Activated T-helper 2 cell treated with anti-CD3 and anti-CD28 coated beads, Interferon-gamma antibody, Interleukin-2, Interleukin-4, amounts not matched to agents 10 μg/mL and 5 μg/mL and 100 μg/mL, durations not matched to agents 14 hours and 24 hours and 36 hours (primary cell): Measurements from ENCODE around the gene HSFX2. TPM values are rescaled to one million over a fixed set of nuclear protein-coding genes. Genes with fewer than 3 reads are reported as not detected.
"Not testable (repeated sequence)": the region's sequence is repeated elsewhere in the genome, so short reads cannot be mapped to it uniquely, and the experiment has no call there.

ENCODE experiments used
- DNase-seq: peaks from one replicate; pipeline ENCODE4 v3.0.0; 2021; ENCODE audit warnings: low spot score
- H3K27ac Mint-ChIP-seq: one replicate; pipeline ENCODE4 v1.8.0; 2021; ENCODE audit warnings: mixed read lengths
- H3K27me3 Mint-ChIP-seq: one replicate; pipeline ENCODE4 v1.8.0; 2021; ENCODE audit warnings: low read depth, mixed read lengths
- H3K36me3 Mint-ChIP-seq: one replicate; pipeline ENCODE4 v1.8.0; 2021; ENCODE audit warnings: low read depth, mixed read lengths
- H3K4me1 Mint-ChIP-seq: one replicate; pipeline ENCODE4 v1.8.0; 2021; ENCODE audit warnings: low read depth, mixed read lengths
- H3K4me3 Mint-ChIP-seq: one replicate; pipeline ENCODE4 v1.8.0; 2021; ENCODE audit warnings: low read depth, mild to moderate bottlenecking, moderate library complexity, mixed read lengths
- H3K9me3 Mint-ChIP-seq: one replicate; pipeline ENCODE4 v1.8.0; 2021; ENCODE audit warnings: mixed read lengths
- intact Hi-C: fragments of 100-400 bp; cut with micrococcal nuclease; formaldehyde crosslinking; loops from one replicate; pipeline ENCODE4 v1.15.1; 2023
- total RNA-seq: library from RNA; stranded (reverse); gene quantifications from 2 replicates; pipeline ENCODE4 v1.2.3, GENCODE V29; 2022

The HSFX2 gene
- total RNA-seq, 1 donor from 2014 or later: 0.23 TPM

- H3K27me3 Mint-ChIP-seq: no peaks in the 10 kb centered on the region
- no peak overlapping the region for H3K4me3 Mint-ChIP-seq
- H3K36me3 Mint-ChIP-seq: no peaks in the 10 kb centered on the region
- intact Hi-C loops: no loop called here
- peaks cover 23% of the 10 kb centered on the region for H3K4me1 Mint-ChIP-seq
- no peaks in the 10 kb centered on the region for H3K9me3 Mint-ChIP-seq
- DNase-seq: no peak
- no peak overlapping the region for H3K27ac Mint-ChIP-seq
These were observed 23.3 kb downstream of the HSFX2 start for GRCh38 chrX:149571770-149572169.

- intact Hi-C loops: no loop called here
- Mint-ChIP-seq H3K36me3 (no peaks in the 10 kb centered on the region), H3K9me3 (no peaks in the 10 kb centered on the region), H3K27ac (no peak overlapping the region), H3K4me3 (no peak overlapping the region), H3K4me1 (peaks cover 23% of the 10 kb centered on the region), H3K27me3 (no peaks in the 10 kb centered on the region)
- no peak for DNase-seq
These were observed 24.4 kb downstream of the HSFX2 start for GRCh38 chrX:149570668-149571067.

DNA sequence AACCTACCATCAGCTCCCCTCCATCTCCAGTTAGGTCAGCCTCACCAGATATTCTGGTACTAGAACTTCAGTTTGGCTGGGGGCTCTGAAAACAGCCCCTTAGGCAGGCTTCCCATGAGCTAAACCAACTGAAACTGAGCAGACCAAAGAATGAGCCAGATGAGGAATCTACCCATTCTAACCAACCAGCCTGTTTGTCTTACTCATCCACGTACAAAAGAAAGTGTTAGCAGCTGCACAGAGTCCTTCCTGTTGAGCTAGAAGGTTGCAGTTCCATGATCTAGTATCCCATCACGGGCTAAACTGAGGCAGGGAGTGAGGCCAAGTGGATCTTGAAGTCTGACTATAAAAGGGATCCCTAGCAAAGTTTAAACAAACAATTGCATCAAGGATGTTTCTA is 25.3 kb downstream of the HSFX2 start:
- no peak for DNase-seq
- no peak overlapping the region for H3K4me3 Mint-ChIP-seq
- no peaks in the 10 kb centered on the region for H3K9me3 Mint-ChIP-seq
- H3K4me1 Mint-ChIP-seq: peaks cover 23% of the 10 kb centered on the region
- intact Hi-C loops: no loop called here
- no peaks in the 10 kb centered on the region for H3K36me3 Mint-ChIP-seq
- H3K27me3 Mint-ChIP-seq: no peaks in the 10 kb centered on the region
- no peak overlapping the region for H3K27ac Mint-ChIP-seq

DNA sequence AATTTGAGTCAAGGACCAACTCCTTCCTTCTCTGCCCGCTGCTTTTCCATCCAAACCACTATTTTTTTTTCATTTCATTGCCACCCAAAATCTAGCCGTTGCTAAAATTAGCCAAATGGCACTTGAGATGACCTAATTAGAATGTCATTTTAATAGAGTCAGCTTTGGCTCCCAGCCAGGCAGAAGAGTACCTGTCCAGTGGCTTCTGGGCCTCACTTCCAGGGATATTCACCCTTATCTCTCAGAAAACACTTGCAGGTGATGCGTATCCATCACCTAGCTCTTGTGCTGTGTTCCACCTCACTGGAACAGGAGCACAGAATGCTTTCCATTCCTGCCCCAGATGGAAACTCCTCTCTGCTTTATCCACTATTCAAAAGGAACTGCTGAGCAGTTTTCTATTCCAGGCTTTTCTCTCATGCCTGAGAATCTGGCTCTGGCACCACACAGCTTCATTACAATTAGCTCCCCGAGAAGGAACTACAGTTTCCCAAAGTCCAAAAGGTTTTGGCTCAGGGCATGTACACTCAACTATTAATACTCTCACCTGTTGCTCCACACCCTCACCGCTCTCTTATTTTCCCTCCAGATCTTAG is 26.3 kb downstream of the HSFX2 start:
- Mint-ChIP-seq H3K27ac (no peak overlapping the region), H3K36me3 (no peaks in the 10 kb centered on the region), H3K27me3 (no peaks in the 10 kb centered on the region), H3K4me1 (peaks cover 23% of the 10 kb centered on the region), H3K9me3 (no peaks in the 10 kb centered on the region), H3K4me3 (no peak overlapping the region)
- intact Hi-C loops: no loop called here
- no peak for DNase-seq

DNA sequence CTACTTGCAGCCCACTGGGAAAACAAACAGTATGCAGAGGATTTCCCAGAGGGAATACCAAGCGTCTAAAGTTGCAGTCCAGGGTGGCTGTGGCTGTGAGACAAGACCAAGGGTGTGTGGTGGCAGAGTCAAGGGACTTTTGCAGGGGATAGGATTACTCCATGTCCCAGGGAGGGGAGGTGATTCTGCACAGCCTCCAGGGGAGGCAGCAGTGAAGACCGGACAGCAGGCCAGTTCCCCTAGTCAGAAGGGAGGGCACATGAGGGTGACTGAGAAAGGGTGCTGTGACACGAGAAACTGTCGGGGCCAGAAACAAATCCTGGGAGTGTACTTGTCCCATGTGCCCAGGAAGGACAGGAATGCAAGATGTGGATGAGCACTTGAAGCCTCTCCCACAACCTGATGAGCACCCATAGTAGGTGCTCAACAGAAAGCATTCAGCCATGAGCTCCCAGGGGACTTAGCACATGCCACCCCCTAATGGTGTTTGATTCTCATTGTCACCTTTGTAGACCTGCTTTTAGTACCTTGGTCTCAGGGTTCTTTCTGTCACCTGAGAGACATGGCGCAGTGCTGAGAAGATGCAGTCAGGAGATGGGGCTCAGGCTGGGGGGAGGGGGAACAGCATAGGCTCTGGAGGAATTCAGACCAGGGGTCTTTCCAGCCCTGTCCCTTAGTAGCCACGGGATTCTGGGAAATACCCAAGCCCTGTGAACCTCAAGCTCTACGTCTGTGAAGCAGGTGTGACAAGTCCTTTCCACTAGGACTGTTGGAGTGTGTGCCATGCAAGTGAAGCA is 27.3 kb downstream of the HSFX2 start:
- Mint-ChIP-seq H3K9me3 (no peaks in the 10 kb centered on the region), H3K27me3 (no peaks in the 10 kb centered on the region), H3K4me3 (no peak overlapping the region), H3K36me3 (no peaks in the 10 kb centered on the region), H3K27ac (no peak overlapping the region), H3K4me1 (peaks cover 21% of the 10 kb centered on the region)
- DNase-seq: no peak
- intact Hi-C loops: no loop called here

GRCh38 chrX:149563359-149563758 is 31.8 kb downstream of the HSFX2 start:
- no peak overlapping the region for H3K4me3 Mint-ChIP-seq
- no peak for DNase-seq
- H3K27ac Mint-ChIP-seq: no peak overlapping the region
- peaks cover 1% of the 10 kb centered on the region for H3K4me1 Mint-ChIP-seq
- no peaks in the 10 kb centered on the region for H3K27me3 Mint-ChIP-seq
- intact Hi-C loops: no loop called here
- no peaks in the 10 kb centered on the region for H3K9me3 Mint-ChIP-seq
- no peaks in the 10 kb centered on the region for H3K36me3 Mint-ChIP-seq

DNA sequence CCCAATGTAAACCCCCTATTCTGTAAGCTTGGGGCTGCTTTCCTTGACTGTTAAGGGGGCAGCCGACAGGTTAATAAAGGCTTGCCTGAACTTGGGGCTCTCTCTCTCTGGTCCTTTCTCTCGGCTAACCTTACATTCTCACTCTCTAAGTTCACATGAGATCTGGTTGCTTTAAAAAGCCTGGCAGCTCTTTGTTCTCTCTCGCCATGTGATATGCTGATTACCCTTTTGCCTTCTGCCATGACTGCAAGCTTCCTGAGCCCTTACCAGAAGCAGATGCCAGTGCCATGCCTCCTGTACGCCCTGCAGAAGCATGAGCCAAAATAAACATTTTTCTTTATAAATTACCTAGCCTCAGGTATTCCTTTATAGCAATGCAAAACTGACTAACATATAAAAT is 39.9 kb downstream of the HSFX2 start:
- intact Hi-C loops, H3K27me3 Mint-ChIP-seq, H3K9me3 Mint-ChIP-seq, H3K4me1 Mint-ChIP-seq, H3K27ac Mint-ChIP-seq, DNase-seq, H3K36me3 Mint-ChIP-seq, H3K4me3 Mint-ChIP-seq: not testable (repeated sequence)

GRCh38 chrX:149551939-149552248 is 43.2 kb downstream of the HSFX2 start:
- H3K4me1 Mint-ChIP-seq, H3K4me3 Mint-ChIP-seq, H3K27ac Mint-ChIP-seq, H3K36me3 Mint-ChIP-seq, intact Hi-C loops, H3K9me3 Mint-ChIP-seq, H3K27me3 Mint-ChIP-seq, DNase-seq: not testable (repeated sequence)

DNA sequence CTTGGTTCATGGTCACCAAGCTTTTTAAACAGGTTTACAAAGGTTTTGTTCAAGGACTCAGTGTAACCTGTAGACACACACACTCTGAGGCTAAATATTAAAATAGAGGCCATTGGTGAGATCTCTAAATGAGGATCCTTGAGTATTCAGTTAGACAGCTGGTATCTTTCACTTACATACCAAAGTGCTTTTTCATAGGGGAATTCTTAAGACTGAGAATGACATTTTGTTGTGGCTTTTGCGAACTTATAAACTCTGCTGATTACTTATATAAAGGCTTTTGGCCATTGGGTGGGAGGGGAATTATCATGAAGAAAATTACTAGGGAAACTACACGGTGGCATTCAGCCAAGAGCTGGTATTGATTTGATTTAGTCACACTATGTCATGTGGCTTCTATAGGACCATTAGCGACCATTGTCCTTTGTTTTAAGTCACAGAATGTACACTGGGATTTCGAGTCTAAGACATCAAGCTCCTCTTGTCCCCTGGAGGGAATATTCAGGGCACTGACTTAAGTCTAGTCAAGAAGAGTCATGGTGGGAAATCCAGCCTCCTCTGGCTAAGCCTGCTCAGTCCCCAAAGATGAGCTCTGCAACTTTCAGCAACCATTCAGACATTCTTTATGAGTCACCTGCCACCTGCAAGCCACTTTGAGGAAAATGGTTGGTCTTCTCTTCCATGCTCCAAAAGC is 43.7 kb downstream of the HSFX2 start:
- intact Hi-C loops, H3K27ac Mint-ChIP-seq, H3K27me3 Mint-ChIP-seq, H3K4me1 Mint-ChIP-seq, H3K36me3 Mint-ChIP-seq, DNase-seq, H3K4me3 Mint-ChIP-seq, H3K9me3 Mint-ChIP-seq: not testable (repeated sequence)

GRCh38 chrX:149550454-149550853 is 44.7 kb downstream of the HSFX2 start:
- H3K4me3 Mint-ChIP-seq, intact Hi-C loops, H3K36me3 Mint-ChIP-seq, H3K9me3 Mint-ChIP-seq, H3K27me3 Mint-ChIP-seq, H3K27ac Mint-ChIP-seq, H3K4me1 Mint-ChIP-seq: not testable (repeated sequence)
- DNase-seq: peak; percentile 26

DNA sequence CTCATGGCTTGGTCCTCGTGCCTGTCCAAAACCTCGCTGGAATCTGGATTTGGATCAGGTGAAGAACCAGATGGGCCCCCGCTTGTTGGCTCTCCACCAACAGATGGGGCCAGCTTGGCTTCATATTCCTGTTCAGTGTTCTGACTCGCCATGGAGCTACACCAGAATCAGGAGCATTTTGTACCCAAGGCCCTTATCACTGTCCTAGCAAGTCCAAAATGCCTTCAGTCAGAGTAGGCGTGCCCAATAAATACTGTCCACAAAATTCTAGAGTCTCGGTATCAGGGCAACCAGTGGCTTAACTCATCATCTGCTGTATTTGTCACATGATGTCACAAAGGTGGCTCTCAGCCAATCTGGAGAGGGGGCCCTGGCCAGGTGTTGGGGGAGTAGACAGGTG is 45.4 kb downstream of the HSFX2 start, which contains the start of gene HSFX3:
Gene HSFX3 (minus strand): TSS at position 224 of the 400 bp plus-strand sequence. CDS start 72 bp downstream, at position 152.
- H3K4me1 Mint-ChIP-seq, DNase-seq, H3K9me3 Mint-ChIP-seq, H3K4me3 Mint-ChIP-seq, H3K27ac Mint-ChIP-seq, H3K36me3 Mint-ChIP-seq, H3K27me3 Mint-ChIP-seq: not testable (repeated sequence)
- intact Hi-C loops: loop anchor here (10.0 kb wide), 2 partner anchors 65 to 1145 kb away; partner anchors contain the start of gene MTMR1

GRCh38 chrX:149547782-149548181 is 47.3 kb downstream of the HSFX2 start:
- H3K27me3 Mint-ChIP-seq, H3K36me3 Mint-ChIP-seq, DNase-seq, H3K9me3 Mint-ChIP-seq, H3K4me1 Mint-ChIP-seq, H3K27ac Mint-ChIP-seq, H3K4me3 Mint-ChIP-seq: not testable (repeated sequence)
- intact Hi-C loops: loop anchor here (10.0 kb wide), 2 partner anchors 67 to 1147 kb away; partner anchors contain the start of gene MTMR1

- H3K4me1 Mint-ChIP-seq, DNase-seq, H3K4me3 Mint-ChIP-seq, H3K36me3 Mint-ChIP-seq, H3K27me3 Mint-ChIP-seq, H3K9me3 Mint-ChIP-seq, H3K27ac Mint-ChIP-seq: not testable (repeated sequence)
- intact Hi-C loops: loop anchor here (10.0 kb wide), 2 partner anchors 68 to 1148 kb away; partner anchors contain the start of gene MTMR1
These were observed 48.2 kb downstream of the HSFX2 start for GRCh38 chrX:149546962-149547361.
